Dermis microvascular lymphatic vessel endothelial cell (primary cell): ENCODE data around the gene DUSP28. TPM values are rescaled to one million over a fixed set of nuclear protein-coding genes. Genes with fewer than 3 reads are reported as not detected.
"Not testable (repeated sequence)": the region's sequence is repeated elsewhere in the genome, so short reads cannot be mapped to it uniquely, and the experiment has no call there.

Experiments used
- DNase-seq, 2 donors: peaks; one replicate each; pipeline versions ENCODE4 v3.0.0 to v3.0.0-alpha.2; 2010; ENCODE audit warnings: low read depth in 2 of 2
- total RNA-seq: library from RNA; depleted of rRNA; stranded (reverse); fragments of >200 nt; gene quantifications from 2 replicates; pipeline ENCODE4 v1.2.1, GENCODE V29; 2014

The DUSP28 gene
- total RNA-seq, 1 donor from 2014 or later, result 1.4 TPM

DNA sequence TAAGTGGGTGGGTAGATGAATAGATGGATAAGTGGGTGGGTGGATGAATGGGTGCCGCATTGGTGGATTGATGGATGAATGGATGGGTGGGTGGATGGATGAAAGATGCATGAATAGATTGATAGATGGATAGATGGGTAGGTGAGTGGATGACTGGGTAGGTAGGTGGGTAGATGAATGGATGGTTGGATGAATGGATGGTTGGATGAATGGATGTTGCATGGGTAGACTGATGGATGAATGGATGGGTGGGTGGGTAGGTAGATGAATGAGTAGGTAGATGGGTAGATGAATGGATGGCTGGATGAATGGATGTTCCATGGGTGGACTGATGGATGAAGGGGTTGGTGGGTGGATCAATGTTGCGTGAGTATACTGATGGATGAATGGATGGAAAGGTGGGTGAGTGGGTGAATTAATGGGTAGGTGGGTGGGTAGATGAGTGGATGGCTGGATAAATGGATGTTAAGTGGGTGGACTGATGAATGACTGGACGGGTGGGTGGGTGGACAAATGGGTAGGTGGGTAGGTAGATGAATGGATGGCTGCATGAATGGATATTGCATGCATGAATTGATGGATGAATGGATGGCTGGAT, 32.9 kb upstream of the DUSP28 start:
- no peak for DNase-seq

DNA sequence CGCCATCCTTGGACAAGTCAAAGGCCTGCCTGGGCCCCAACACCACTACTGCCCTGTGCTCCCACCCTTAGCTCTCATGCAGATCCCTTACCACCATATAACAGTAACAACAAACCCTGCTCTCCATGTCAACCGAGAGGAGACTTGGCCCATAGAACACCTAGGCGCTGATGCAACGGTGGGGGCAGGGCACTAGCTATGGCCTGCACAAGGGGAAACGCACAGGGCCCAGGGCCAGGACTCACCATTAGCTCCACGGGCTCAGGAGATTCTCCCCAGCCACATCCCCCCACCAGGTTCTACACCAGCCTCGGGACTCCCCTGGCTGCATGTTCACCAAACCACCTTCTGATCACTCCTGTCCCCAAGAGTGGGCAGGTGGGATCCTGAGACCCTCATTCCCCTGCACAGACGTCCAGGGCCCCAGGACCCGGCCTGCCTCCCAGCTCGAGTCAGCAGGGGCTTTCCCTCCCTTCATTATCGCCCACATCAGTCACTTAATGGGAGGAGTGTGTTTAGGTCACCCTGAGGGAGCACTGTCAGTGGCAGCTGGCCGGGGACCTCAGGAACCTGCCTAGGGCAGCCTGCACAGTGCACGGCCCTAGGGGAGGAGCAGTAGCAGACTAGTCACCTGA, 31.6 kb upstream of the DUSP28 start:
- no peak for DNase-seq

DNA sequence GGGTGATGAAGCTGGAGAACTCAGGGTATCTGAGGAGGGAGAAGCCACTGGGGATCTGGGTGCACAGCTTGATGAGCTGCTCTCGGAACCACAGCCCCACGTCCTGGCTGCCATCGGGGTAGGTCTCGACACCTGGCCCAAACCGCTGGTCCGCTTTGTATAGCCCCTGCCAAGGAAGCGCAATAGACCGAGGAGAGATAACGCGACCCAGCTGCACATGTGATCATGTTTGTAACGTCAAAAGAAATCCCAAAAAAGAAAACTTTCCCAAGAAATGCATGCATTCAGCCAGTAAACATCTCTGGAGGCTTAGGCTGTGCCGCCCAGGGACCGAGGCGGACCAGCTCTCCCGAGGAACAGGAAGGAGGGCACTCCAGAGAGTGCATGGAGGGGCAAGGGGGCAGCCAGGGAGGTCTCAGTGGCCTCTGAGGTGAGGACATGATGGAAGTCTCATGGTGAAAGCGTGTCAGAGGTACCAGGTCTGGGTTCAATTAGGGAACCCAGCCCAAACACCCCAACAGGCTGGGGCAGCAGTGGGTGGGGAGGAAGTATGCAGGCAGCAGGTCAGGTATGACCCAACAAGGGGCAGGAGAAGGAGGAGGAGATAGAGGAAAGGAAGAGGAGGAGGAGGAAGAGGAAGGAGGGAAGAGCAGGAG, 30.7 kb upstream of the DUSP28 start:
- DNase-seq, result no peak

DNA sequence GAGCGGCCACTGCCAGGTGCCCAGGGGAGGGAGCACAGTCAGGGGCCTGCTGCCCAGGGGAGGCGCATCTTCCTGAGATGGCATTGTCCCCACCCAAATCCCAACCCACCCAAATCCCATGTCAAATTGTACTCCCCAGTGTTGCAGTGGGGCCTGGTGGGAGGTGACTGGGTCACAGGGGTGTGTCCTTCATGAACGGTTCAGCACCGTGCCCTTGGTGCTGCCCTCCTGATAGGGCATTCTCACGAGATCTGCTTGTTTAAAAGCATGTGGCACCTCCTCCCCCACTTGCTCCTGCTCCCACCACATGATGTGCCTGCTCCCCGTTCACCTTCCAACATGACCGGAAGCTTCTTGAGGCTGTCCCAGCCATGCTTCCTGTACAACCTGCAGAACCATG, 30.0 kb upstream of the DUSP28 start:
- DNase-seq, result no peak

DNA sequence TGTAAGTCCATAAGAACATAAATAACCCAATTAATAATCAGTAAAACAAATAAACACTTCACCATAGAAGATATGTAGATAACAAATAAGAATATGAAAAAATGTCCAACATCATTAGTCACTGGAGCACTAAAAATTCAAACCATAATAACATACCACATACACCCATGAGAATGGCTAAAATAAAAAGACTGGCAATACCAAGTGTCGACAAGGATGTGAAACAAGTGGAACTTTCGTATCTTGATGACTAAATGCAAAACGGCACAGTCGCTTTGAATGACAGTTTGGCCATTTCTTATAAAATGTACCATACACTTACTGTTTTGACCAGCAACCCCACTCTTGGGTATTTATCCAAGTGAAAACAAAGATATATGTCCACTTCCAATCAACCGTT, 29.1 kb upstream of the DUSP28 start:
- DNase-seq, result no peak

DNA sequence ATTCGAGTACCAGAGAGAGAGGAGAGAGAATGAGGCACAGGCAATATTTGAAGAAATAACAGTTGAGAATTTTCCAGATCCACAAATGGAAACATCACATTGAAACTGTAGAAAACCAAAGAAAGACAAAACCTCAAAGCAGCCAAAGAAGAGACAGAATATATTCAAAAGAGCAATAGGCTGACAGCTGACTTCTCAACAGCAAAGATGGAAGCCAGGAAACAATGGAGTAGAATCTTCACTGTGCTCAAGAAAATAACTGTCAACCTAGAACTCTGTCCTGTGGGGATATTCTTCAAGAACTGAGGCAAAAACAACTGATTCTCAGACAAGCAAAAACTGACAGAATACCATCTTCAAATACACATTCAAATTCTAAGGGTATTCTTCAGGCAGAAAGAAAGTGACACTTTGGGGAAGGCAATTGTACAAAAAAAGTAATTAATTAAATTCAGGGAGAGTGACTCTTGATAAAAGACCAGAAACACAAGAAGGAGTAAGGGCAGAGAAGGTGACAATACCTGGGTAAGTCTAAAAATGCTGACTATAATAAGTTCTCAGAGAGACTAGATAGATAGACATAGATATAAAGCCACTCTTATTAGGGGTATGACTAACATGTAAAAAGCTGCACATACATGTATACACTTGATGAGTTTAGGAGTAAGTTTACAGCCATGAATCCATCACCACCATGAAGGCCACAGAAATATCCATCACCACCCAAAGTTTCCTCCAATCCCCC, 28.0 kb upstream of the DUSP28 start:
- DNase-seq, result no peak

DNA sequence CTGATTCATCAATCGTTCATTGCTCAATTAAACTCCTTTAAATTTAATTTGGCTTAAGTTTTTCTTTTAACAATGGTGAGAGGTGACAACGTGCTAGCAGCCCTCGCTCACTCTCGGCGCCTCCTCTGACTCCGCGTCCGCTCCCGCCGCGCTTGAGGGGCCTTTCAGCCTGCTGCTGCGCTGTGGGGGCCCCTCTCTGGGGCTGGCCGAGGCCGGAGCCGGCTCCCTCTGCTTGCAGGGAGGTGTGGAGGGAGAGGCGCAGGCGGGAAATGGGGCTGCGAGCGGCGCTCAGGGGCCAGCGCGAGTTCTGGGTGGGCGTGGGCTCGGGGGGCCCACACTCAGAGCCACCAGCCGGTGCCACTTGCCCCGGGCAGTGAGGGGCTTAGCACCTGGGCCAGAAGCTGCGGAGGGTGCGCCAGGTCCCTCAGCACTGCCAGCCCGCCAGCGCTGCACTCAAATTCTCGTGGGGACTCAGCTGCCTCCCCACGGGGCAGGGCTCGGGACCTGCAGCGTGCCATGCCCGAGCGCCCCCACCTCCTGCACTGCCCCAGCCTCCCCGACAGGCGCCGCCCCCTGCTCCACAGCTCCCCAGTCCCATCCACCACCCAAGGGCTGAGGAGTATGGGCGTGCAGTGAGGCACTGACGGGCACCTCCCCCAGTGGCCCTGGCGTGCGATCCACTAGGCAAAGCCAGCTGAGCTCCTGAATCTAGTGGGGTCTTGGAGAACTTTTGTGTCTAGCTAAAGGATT, 22.0 kb upstream of the DUSP28 start:
- DNase-seq, result no peak

DNA sequence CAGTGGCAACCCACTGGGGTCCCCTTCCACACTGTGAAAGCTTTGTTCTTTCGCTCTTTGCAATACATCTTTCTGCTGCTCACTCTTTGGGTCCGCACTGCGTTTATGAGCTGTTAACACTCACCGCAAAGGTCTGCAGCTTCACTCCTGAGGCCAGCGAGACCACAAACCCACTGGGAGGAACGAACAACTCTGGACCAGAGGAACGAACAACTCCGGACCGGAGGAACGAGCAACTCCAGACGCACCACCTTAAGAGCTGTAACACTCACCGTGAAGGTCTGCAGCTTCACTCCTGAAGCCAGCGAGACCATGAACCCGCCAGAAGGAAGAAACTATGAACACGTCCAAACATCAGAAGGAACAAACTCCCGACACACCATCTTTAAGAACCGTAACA, 21.1 kb upstream of the DUSP28 start:
- DNase-seq, result not testable (repeated sequence)

DNA sequence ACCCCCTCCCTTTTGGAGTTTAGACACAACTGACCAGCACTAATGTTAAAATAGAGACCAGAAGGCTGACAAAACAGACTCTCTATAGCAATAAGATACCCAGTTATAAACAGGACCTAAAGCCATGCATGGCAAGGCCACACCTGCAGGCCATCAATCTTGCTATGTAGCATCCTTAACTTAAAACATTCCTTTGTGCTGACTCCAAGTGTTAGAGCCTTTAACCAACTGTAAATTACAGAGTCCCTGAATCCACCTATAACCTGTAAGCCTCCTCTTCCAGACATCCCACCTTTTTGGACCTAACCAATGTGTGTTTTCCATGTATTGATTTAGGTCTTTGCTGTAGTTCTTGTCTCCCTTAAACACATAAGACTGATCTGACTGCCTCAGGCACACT, 20.3 kb upstream of the DUSP28 start:
- no peak for DNase-seq

DNA sequence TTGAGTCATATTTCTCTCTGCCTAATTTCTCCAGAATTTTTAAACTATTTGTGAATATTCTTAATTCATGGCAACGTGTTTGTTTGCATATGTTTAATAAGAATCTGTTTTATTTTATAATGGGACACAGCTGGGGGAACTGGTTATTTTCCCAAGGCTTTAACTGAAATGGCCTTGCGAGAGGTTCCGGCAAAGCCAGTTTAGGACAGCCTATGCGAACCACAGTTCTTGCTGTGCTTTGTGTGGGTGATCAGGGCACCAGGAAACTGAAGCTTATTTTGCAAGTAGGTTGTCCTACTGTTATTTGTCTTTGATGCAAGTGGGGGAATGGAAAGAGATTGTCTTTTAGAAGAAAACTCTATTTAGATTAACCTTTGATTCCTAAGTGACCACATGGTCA, 8.9 kb upstream of the DUSP28 start:
- no peak for DNase-seq

DNA sequence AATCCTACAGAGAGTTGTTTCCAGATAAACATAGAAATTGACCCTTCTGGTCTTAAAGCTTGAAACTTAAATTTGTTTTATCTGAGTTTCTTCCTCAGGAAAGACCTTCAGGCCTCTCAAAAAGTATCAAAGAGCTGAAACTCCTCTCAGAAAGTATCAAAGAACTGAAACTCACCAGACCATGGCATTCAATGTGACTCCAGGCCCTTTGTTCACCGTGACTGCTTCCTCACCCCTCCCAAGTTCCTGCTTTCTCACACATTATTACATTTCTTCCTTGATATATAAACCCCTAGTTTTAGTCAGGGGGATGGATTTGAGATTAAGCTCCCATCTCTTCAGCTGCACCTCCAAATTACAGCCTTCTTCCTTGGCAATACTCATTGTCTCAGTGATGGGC, 8.3 kb upstream of the DUSP28 start:
- no peak for DNase-seq

DNA sequence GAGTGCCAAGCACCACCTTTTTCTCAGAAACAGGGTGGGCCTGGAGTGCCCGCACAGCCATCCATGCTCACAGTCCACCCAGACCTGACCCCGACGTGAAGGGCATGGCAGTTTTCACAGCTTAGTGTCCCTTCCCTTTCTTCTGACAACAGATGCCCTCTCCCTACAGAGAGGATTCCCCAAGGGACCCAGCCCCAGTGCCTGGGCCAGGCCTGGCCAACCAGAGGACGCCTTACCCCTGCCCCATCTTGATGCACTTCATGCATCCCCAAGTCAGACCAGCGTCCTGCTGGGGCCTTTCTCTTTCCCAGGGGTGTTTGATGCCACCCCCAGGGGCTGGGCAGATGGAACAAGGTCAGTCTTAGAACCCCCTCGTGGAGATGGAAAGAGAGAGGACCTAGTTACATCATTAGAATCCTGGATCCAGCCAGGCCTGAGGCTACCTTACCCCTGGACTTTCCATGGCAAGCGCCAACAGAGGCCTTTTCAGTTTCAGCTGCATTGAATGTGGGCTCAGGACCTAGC, 6.1 kb upstream of the DUSP28 start:
- DNase-seq, result no peak

DNA sequence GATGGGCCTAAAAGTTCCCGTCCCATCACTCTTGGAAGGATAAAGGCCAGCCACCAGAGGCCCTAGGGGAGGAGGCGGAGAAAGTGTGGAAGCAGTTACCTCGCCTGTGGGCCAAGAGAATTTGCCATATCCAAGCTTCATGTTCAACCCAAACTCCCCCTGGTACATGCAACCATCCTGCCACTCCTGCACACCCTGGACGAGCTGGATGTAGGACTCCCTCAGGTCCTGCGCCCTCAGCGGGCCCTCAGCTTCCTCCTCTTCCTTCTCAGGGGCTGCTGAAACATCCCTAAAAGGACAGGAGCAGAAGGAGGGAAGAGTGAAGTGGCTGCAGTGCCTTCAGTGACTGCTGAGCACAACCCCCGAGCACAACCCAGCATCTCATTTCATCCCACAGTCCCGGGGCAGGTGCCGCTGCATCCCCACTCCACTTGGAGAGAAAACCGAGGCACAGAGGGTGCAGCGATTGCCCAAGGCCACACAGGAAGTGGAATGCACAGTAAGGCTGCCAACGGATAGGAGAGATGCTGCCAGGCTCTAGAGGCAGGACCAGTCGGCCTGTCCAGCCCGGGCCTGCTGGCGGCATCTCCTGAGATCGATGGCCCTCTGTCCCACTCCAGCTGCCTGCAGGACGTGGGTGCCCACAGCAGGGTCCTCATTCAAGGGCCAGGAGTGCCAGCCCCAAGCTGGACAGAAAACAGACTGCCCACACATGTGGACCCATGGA, 5.2 kb upstream of the DUSP28 start:
- DNase-seq, result no peak

DNA sequence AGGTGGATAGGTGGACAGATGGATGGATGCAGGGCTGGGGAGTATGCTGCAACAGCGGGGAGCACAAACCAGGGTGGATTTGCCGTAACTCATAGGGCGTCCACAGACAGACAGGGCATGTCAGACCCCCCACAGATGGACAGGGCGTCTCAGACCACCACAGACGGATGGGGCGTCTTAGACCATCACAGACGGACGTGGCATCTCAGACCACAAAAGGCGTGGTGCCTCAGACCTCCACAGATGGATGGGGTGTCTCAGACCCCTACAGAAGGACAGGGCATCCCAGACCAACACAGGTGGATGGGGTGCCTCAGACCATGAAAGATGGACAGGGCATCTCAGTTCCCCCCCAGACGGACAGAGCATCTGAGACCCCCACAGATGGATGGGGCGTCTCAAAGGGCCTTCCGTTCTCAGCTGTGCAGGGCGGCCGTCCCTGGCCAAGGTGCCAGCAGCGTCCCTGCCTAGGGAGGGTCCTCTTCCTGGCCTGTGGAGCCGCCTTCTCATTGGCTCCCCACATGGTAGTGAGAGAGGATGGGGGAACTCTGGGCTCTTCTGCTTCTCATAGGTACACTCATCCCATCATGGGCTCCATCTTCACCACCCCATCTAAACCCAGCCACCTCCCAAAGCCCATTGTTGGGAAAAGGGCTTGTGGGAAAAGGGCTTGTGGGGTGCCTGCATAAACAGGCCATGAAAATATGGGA, 4.5 kb upstream of the DUSP28 start:
- no peak for DNase-seq

DNA sequence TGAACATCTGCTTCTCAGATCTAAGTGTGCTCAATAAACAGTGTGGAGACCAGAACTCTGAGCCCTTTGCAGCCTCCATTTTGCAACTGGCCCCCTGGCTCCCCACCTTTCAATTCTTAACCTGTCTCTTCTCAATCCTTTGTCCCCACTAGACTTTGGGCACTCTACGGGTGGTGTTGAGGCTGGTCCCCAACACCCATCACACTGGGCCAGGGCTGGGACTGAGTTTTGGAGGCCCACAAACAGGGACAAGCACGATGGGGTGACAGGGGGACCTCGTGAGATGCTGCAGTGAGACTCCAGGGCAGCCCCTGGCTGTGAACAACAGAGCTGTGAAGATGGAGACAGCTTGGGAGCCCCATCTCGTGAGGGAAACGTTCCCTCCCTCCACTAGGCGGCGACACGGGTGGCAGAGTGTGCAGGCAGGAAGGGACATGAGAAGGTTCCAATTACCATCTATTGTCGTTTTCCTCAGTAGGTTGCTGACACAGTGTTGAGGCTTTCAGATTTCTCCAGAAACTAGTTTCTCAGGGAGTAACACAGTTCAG, 3.5 kb upstream of the DUSP28 start:
- DNase-seq, result peak in 1 of 2 donors; percentile 52

DNA sequence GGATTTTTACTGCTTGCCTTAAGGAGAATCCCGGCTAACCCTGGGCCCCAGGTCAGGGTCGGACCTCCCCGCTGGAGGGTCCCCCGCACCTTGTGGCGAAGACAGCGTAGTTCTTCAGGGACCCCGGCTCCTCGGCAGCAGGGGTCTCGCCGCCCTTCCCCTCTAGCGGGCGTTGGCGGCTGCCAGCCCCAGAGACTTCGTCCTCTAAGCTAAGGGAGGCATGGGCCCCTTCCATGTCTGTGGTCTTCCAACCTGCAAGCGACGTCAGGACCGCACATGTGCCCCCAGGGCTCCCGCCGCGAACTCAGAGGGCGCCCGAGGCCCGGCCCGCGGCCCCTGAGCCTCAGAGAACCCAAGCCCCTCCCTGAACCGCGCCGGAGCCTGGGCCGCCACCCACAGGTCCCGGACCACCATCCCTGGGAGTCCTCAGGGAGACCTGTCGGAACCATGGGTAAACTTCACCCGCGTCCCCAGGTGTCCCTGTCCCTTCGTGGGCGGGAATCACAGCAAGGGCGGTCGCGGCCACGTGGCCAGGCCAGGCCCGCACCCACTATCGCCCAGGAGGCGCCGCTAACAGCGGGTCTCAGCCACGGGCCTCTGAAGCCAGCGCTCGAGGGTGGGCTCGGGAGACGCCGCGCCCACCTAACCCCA, 2.9 kb upstream of the DUSP28 start:
- no peak for DNase-seq

DNA sequence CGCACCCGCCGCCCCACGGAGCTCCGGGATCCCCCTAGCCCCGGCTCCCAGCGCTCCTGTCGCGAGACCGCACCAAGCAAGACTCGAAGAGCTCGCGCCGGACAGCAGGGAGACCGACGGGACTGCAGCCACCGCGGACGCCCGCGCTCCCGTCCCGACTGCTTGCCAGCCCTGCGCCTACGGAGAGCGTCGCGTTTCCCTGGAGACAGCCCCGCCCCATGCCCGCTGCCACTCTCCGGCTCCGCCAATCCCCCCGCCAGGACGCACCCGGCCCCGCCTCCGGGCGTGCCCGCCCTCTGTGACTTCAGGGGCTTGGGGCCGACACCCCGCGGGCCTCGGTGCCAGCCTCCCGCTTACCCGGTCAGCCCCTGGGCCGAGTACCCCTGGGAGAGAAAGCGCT, 2.3 kb upstream of the DUSP28 start, which contains the start of gene ANKMY1:
TSS of gene ANKMY1 (minus strand) at position 181 of the 400 bp plus-strand sequence. CDS start 653 bp downstream, outside the sequence.
- peak in 1 of 2 donors; percentile 81 for DNase-seq

DNA sequence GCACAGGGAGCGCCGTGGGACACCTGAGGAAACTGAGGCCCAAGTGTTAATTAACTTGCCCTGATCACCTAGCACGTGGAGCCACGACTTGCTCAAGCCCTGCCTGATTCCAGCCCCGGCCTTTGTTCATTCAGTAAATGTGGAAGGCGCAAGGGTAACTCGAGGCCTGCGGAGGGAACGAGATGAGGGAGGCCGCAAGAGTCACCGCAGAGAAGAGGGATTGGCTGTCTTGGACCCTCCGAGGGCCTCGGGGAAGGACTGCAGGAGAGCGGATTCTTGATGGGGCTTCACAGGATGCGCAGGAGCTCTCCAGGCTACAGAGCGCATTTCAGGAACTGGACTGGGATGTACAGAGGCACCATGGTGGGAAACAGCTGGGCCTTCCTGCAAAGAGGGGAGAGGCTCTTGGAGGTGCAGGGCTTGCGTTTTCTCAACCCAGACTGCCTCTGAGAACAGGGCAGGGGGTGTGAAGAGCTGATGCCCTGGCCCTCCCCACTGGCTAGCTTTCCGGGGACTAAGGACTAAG, 1.9 kb upstream of the DUSP28 start:
- DNase-seq, result no peak

DNA sequence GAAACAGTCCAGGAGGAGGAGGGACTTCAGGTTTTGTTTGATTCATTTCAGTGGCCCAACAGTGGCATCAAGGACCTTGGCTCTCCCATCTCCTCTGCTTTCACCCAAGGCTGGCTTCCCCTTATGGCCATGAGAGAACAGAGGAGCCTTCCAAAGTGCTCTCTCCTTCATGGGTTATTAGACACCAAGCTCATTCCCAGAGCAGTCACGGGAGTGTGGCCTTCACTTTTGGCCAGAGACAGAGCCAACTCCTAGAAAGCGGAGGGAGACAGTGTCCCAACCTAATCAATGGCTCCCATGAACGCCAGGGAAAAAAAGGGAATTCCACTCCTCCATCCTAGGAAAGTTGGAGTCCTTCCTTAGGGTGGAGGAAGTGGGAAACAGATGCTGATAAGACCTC, 871 bp upstream of the DUSP28 start:
- no peak for DNase-seq
